Ovary (tissue), 3 donors: ENCODE results near the gene ZFYVE1.

Source experiments
- CTCF ChIP-seq, 3 donors: fragments of 450-650 bp in 2 of 3; fragments of 200-600 bp in 1 of 3; IDR thresholded peaks; one replicate each; pipeline versions ENCODE4 v1.5.1 to v1.8.0; 2016 to 2022; ENCODE audit warnings: antibody characterized with exemption in 3 of 3, mild to moderate bottlenecking in 1 of 3
- POLR2A ChIP-seq: fragments of 450-650 bp; IDR thresholded peaks from one replicate; pipeline ENCODE4 v1.6.1; 2017; ENCODE audit warnings: antibody characterized with exemption, mild to moderate bottlenecking, moderate library complexity
- donor health status: DM: no; HTN: no; CAD: no.

GRCh38 chr14:72982146-72982708 is 44.7 kb downstream of the ZFYVE1 start:
- TF ChIP-seq CTCF (IDR thresholded peaks at IDR 0.05) (no peak), POLR2A (no peak)
